Measurements from ENCODE around the gene GYPA. TPM values are rescaled to one million over a fixed set of nuclear protein-coding genes. Genes with fewer than 3 reads are reported as not detected.
"Not testable (repeated sequence)": the region's sequence is repeated elsewhere in the genome, so short reads cannot be mapped to it uniquely, and the experiment has no call there.

GYPA gene
- total RNA-seq, 1 donor from 2014 or later = 14.1 TPM

- not testable (repeated sequence) for H3K4me3 ChIP-seq (ENCODE audit: low read length in 3 of 3); H3K27me3 ChIP-seq (ENCODE audit: control insufficient read depth in 3 of 3, insufficient read depth in 3 of 3, low read length in 3 of 3); H3K9ac ChIP-seq (ENCODE audit: low read depth in 1 of 3, low read length in 3 of 3); H3K36me3 ChIP-seq (ENCODE audit: control insufficient read depth in 3 of 3, insufficient read depth in 3 of 3, low read length in 3 of 3); H3K9me3 ChIP-seq (ENCODE audit: control insufficient read depth in 3 of 3, low read length in 3 of 3); H3K4me1 ChIP-seq (ENCODE audit: control insufficient read depth in 3 of 3, insufficient read depth in 3 of 3, low read length in 3 of 3); H3K27ac ChIP-seq (ENCODE audit: low read depth, low read length)
Measured at GRCh38 chr4:144130167-144130566, 10.4 kb downstream of the GYPA start.

- not testable (repeated sequence) for H3K36me3 ChIP-seq (ENCODE audit: control insufficient read depth in 3 of 3, insufficient read depth in 3 of 3, low read length in 3 of 3); H3K4me1 ChIP-seq (ENCODE audit: control insufficient read depth in 3 of 3, insufficient read depth in 3 of 3, low read length in 3 of 3); H3K27me3 ChIP-seq (ENCODE audit: control insufficient read depth in 3 of 3, insufficient read depth in 3 of 3, low read length in 3 of 3); H3K9me3 ChIP-seq (ENCODE audit: control insufficient read depth in 3 of 3, low read length in 3 of 3); H3K9ac ChIP-seq (ENCODE audit: low read depth in 1 of 3, low read length in 3 of 3); H3K4me3 ChIP-seq (ENCODE audit: low read length in 3 of 3); H3K27ac ChIP-seq (ENCODE audit: low read depth, low read length)
Measured at GRCh38 chr4:144129336-144129875, 11.1 kb downstream of the GYPA start.

- not testable (repeated sequence) for H3K27ac ChIP-seq (ENCODE audit: low read depth, low read length); H3K9ac ChIP-seq (ENCODE audit: low read depth in 1 of 3, low read length in 3 of 3); H3K4me1 ChIP-seq (ENCODE audit: control insufficient read depth in 3 of 3, insufficient read depth in 3 of 3, low read length in 3 of 3); H3K36me3 ChIP-seq (ENCODE audit: control insufficient read depth in 3 of 3, insufficient read depth in 3 of 3, low read length in 3 of 3); H3K4me3 ChIP-seq (ENCODE audit: low read length in 3 of 3); H3K27me3 ChIP-seq (ENCODE audit: control insufficient read depth in 3 of 3, insufficient read depth in 3 of 3, low read length in 3 of 3); H3K9me3 ChIP-seq (ENCODE audit: control insufficient read depth in 3 of 3, low read length in 3 of 3)
Measured at GRCh38 chr4:144128709-144129320, 11.7 kb downstream of the GYPA start.

GRCh38 chr4:144125109-144125508 lies 15.4 kb downstream of the GYPA start:
- H3K4me3 ChIP-seq (ENCODE audit: low read length in 3 of 3); H3K9me3 ChIP-seq (ENCODE audit: control insufficient read depth in 3 of 3, low read length in 3 of 3): not testable (repeated sequence)

GRCh38 chr4:144123982-144124635 lies 16.4 kb downstream of the GYPA start:
- not testable (repeated sequence) for H3K36me3 ChIP-seq (ENCODE audit: control insufficient read depth in 3 of 3, insufficient read depth in 3 of 3, low read length in 3 of 3); H3K9ac ChIP-seq (ENCODE audit: low read depth in 1 of 3, low read length in 3 of 3); H3K4me1 ChIP-seq (ENCODE audit: control insufficient read depth in 3 of 3, insufficient read depth in 3 of 3, low read length in 3 of 3); H3K4me3 ChIP-seq (ENCODE audit: low read length in 3 of 3); H3K27ac ChIP-seq (ENCODE audit: low read depth, low read length); H3K9me3 ChIP-seq (ENCODE audit: control insufficient read depth in 3 of 3, low read length in 3 of 3); H3K27me3 ChIP-seq (ENCODE audit: control insufficient read depth in 3 of 3, insufficient read depth in 3 of 3, low read length in 3 of 3)

More at GRCh38 chr4:144125109-144125508, 15.4 kb downstream of the GYPA start:
- H3K36me3 ChIP-seq (ENCODE audit: control insufficient read depth in 3 of 3, insufficient read depth in 3 of 3, low read length in 3 of 3); H3K9ac ChIP-seq (ENCODE audit: low read depth in 1 of 3, low read length in 3 of 3); H3K27me3 ChIP-seq (ENCODE audit: control insufficient read depth in 3 of 3, insufficient read depth in 3 of 3, low read length in 3 of 3); H3K4me1 ChIP-seq (ENCODE audit: control insufficient read depth in 3 of 3, insufficient read depth in 3 of 3, low read length in 3 of 3); H3K27ac ChIP-seq (ENCODE audit: low read depth, low read length): not testable (repeated sequence)

- H3K9me3 ChIP-seq (ENCODE audit: control insufficient read depth in 3 of 3, low read length in 3 of 3); H3K36me3 ChIP-seq (ENCODE audit: control insufficient read depth in 3 of 3, insufficient read depth in 3 of 3, low read length in 3 of 3); H3K4me3 ChIP-seq (ENCODE audit: low read length in 3 of 3); H3K27me3 ChIP-seq (ENCODE audit: control insufficient read depth in 3 of 3, insufficient read depth in 3 of 3, low read length in 3 of 3); H3K9ac ChIP-seq (ENCODE audit: low read depth in 1 of 3, low read length in 3 of 3); H3K4me1 ChIP-seq (ENCODE audit: control insufficient read depth in 3 of 3, insufficient read depth in 3 of 3, low read length in 3 of 3); H3K27ac ChIP-seq (ENCODE audit: low read depth, low read length): not testable (repeated sequence)
Measured at GRCh38 chr4:144123269-144123668, 17.2 kb downstream of the GYPA start.

DNA sequence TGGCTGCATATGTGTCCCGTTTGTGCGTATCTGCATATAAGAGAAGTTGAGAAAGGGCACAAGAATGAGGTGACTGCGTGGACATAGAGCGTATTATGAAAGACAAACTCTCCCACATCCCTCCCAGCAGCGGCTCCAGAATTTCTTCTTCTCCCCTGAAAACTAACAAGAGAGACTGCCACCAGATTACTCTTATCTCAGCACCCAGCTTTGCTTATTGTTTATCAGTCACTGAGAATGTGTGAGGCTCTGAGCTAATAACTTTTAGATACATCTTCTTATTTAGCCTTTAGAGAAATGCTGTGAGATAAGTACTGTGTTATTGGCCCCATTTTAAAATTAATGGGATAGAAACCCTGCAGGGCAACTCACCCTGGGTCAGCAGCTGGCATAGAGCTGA lies 20.8 kb downstream of the GYPA start:
- H3K4me3 ChIP-seq (ENCODE audit: low read length in 3 of 3); H3K36me3 ChIP-seq (ENCODE audit: control insufficient read depth in 3 of 3, insufficient read depth in 3 of 3, low read length in 3 of 3); H3K27ac ChIP-seq (ENCODE audit: low read depth, low read length); H3K4me1 ChIP-seq (ENCODE audit: control insufficient read depth in 3 of 3, insufficient read depth in 3 of 3, low read length in 3 of 3); H3K9ac ChIP-seq (ENCODE audit: low read depth in 1 of 3, low read length in 3 of 3); H3K9me3 ChIP-seq (ENCODE audit: control insufficient read depth in 3 of 3, low read length in 3 of 3); H3K27me3 ChIP-seq (ENCODE audit: control insufficient read depth in 3 of 3, insufficient read depth in 3 of 3, low read length in 3 of 3): not testable (repeated sequence)

- no peak overlapping the region for H3K9ac ChIP-seq (ENCODE audit: low read depth in 1 of 3, low read length in 3 of 3)
Measured at GRCh38 chr4:144115519-144115918, 25.0 kb downstream of the GYPA start.

DNA sequence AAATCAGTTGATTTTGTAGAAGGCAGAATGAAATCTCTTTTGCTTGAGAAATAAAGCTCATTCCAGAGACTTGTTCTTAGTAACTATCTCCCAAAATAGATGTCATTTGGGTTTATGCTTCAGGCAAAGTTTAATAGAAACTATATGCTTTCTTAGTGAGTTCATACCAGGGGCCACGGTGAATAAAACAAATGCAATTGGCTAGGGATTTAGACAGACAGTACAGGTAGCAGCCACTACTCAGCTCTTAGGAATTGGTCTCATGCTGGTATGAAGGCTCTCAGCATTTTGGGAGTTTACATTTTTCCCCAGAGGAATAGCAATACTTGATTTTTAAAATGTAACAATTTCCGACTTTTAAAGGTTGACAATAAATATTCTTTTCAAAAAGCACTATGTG lies 27.0 kb downstream of the GYPA start:
- Histone ChIP-seq H3K27ac (ENCODE audit: low read depth, low read length) (no peak overlapping the region), H3K9me3 (ENCODE audit: control insufficient read depth in 3 of 3, low read length in 3 of 3) (no peaks in the 10 kb centered on the region), H3K9ac (ENCODE audit: low read depth in 1 of 3, low read length in 3 of 3) (no peak overlapping the region), H3K4me1 (ENCODE audit: control insufficient read depth in 3 of 3, insufficient read depth in 3 of 3, low read length in 3 of 3) (no peaks in the 10 kb centered on the region), H3K4me3 (ENCODE audit: low read length in 3 of 3) (no peak overlapping the region), H3K36me3 (ENCODE audit: control insufficient read depth in 3 of 3, insufficient read depth in 3 of 3, low read length in 3 of 3) (no peaks in the 10 kb centered on the region), H3K27me3 (ENCODE audit: control insufficient read depth in 3 of 3, insufficient read depth in 3 of 3, low read length in 3 of 3) (no peaks in the 10 kb centered on the region)

More at GRCh38 chr4:144115519-144115918, 25.0 kb downstream of the GYPA start:
- no peaks in the 10 kb centered on the region for H3K27me3 ChIP-seq (ENCODE audit: control insufficient read depth in 3 of 3, insufficient read depth in 3 of 3, low read length in 3 of 3)
- no peak overlapping the region for H3K4me3 ChIP-seq (ENCODE audit: low read length in 3 of 3)
- H3K9me3 ChIP-seq (ENCODE audit: control insufficient read depth in 3 of 3, low read length in 3 of 3) = no peaks in the 10 kb centered on the region
- H3K27ac ChIP-seq (ENCODE audit: low read depth, low read length) = no peak overlapping the region
- no peaks in the 10 kb centered on the region for H3K36me3 ChIP-seq (ENCODE audit: control insufficient read depth in 3 of 3, insufficient read depth in 3 of 3, low read length in 3 of 3)
- no peaks in the 10 kb centered on the region for H3K4me1 ChIP-seq (ENCODE audit: control insufficient read depth in 3 of 3, insufficient read depth in 3 of 3, low read length in 3 of 3)

DNA sequence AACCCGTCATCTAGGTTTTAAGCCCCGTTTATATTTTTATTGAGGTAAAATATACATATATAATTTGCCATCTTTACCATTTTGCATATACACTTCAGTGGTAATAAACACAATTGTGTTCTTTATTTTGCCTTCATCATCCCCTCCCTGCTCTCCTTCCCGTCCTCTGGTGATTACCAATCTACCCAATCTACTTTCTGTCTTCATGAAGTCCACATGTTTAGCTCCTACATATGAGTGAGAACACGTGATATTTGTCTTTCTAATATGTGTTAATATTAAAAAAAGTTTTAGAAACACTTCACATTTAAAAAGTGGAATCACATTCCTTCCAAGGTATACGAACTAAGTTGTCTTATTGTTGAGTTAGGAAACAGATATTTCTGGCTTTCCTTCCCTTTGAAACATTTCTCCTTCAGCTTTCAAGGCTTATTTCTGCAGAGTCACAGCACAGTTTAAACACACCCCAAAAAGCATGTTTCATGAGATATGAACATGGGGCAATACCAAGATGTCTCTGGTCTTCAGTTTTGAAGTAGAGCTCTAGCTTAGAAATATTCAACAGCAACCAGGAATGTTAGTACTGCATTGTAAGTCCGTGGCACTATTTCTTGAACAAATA lies 35.9 kb downstream of the GYPA start:
- Histone ChIP-seq H3K4me1 (ENCODE audit: control insufficient read depth in 3 of 3, insufficient read depth in 3 of 3, low read length in 3 of 3) (no peaks in the 10 kb centered on the region), H3K9ac (ENCODE audit: low read depth in 1 of 3, low read length in 3 of 3) (no peak overlapping the region)

More for the DNA sequence above, 35.9 kb downstream of the GYPA start:
- Histone ChIP-seq H3K4me3 (ENCODE audit: low read length in 3 of 3) (no peak overlapping the region), H3K36me3 (ENCODE audit: control insufficient read depth in 3 of 3, insufficient read depth in 3 of 3, low read length in 3 of 3) (no peaks in the 10 kb centered on the region), H3K27ac (ENCODE audit: low read depth, low read length) (no peak overlapping the region), H3K9me3 (ENCODE audit: control insufficient read depth in 3 of 3, low read length in 3 of 3) (no peaks in the 10 kb centered on the region), H3K27me3 (ENCODE audit: control insufficient read depth in 3 of 3, insufficient read depth in 3 of 3, low read length in 3 of 3) (no peaks in the 10 kb centered on the region)
